Measurements from ENCODE around the gene RHNO1. TPM values are rescaled to one million over a fixed set of nuclear protein-coding genes. Genes with fewer than 3 reads are reported as not detected.

The RHNO1 gene
- total RNA-seq, 1 donor from 2014 or later = 3.6 TPM

DNA sequence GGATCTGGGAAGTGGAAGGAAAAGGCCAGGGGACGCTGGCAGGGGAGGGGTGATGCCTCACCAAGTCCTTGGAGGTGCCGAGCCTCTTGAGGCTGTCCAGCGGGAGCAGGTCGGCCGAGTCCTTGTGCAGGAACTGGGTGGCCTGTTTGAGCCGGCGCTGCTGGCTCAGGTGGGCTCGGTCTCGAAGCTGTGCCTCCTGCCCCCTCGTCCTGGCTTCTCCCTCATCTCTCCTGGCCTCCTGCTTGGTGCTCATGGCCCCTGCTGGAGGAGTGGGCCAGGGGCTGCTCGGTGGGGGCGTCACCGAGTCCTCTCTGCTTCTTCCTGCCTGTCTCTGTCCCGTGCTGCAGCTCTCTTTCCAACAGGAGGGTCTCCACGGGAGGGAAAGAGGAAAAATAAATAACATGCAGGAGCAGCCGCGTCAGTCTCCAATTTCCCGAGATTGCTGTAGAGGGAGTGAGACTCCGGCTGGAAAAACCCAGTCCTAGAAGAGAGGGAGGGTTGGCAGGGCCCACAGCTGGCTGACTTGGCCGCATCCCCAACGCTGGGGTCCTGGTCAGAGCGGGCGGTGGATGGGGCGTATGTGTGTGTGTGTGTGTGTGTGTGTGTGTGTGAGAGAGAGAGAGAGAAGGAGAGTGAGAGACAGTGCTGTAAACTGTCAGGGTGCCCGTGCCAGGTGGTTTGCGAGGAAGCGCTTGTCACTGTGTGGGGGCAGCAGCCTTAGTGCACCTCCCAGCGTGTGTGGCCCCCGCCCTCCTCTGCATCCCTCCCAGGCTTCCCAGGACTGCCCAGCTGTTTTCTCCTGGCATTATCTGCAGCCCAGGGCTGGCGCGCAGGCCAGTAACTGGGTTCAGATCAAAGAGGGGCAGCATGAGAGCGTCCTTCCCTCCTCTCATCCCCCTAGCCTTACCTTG is 42.2 kb upstream of the RHNO1 start, which contains the start of gene NRIP2:
NRIP2 (minus strand) TSS at position 455 of the 911 bp plus-strand sequence; CDS start at position 403, 52 bp downstream.
- peak within 1 kb of the TSS; percentile 55 for H3K27ac ChIP-seq (replicated peaks)
- intact Hi-C loops (cut with micrococcal nuclease) = no loop called here
- peaks cover 22% of the 10 kb centered on the region for H3K4me1 ChIP-seq
- H3K27me3 ChIP-seq (ENCODE audit: low read depth) = peaks cover 11% of the 10 kb centered on the region
- H3K4me3 ChIP-seq = peak within 1 kb of the TSS; percentile 56
- TF ChIP-seq, protein P1, sequence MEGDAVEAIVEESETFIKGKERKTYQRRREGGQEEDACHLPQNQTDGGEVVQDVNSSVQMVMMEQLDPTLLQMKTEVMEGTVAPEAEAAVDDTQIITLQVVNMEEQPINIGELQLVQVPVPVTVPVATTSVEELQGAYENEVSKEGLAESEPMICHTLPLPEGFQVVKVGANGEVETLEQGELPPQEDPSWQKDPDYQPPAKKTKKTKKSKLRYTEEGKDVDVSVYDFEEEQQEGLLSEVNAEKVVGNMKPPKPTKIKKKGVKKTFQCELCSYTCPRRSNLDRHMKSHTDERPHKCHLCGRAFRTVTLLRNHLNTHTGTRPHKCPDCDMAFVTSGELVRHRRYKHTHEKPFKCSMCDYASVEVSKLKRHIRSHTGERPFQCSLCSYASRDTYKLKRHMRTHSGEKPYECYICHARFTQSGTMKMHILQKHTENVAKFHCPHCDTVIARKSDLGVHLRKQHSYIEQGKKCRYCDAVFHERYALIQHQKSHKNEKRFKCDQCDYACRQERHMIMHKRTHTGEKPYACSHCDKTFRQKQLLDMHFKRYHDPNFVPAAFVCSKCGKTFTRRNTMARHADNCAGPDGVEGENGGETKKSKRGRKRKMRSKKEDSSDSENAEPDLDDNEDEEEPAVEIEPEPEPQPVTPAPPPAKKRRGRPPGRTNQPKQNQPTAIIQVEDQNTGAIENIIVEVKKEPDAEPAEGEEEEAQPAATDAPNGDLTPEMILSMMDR (IDR thresholded peaks at IDR 0.05; ENCODE audit: borderline replicate concordance) = peak; percentile 13
- H3K36me3 ChIP-seq = peaks cover 35% of the 10 kb centered on the region
- no peaks in the 10 kb centered on the region for H3K9me3 ChIP-seq (replicated peaks)
- DNase-seq = no peak

DNA sequence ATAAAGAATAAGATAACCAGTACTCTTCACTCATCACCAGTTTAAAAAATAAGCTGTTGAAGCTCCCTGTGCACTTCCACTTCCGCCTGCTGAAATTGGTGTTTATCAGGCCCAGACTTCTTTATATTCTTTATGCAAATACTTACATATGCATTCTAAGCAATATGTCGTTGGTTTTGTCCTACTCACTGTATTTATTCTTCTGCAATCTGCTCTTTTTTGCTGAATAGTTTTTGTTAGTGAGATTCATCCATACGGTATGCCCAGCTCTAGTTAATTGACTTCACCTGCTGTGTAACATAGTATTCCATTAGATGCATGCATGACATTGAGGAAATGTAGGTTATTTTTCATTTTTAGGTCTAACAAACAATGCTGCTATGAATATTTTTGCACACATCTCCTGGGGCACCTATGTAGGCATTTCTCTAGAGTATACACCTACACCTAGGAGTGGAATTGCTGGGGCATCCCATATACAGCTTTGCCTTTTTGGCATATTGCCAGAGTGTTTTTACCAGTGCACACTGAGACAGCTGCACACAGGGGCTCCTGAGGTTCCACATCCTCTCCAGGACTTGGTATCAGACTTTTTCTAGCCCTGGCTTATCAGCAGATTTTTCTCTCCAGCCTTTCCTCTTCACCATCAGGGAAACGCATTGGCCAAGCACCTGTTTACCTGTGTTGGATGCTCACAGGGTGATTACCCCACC is 41.2 kb upstream of the RHNO1 start:
- Histone ChIP-seq H3K27ac (replicated peaks) (no peak overlapping the region), H3K9me3 (replicated peaks) (no peaks in the 10 kb centered on the region), H3K27me3 (ENCODE audit: low read depth) (peaks cover 11% of the 10 kb centered on the region), H3K4me3 (no peak overlapping the region), H3K4me1 (peaks cover 22% of the 10 kb centered on the region), H3K36me3 (peaks cover 25% of the 10 kb centered on the region)
- TF ChIP-seq, protein P1 (IDR thresholded peaks at IDR 0.05; ENCODE audit: borderline replicate concordance) = no peak
- intact Hi-C loops (cut with micrococcal nuclease) = no loop called here
- DNase-seq = no peak

DNA sequence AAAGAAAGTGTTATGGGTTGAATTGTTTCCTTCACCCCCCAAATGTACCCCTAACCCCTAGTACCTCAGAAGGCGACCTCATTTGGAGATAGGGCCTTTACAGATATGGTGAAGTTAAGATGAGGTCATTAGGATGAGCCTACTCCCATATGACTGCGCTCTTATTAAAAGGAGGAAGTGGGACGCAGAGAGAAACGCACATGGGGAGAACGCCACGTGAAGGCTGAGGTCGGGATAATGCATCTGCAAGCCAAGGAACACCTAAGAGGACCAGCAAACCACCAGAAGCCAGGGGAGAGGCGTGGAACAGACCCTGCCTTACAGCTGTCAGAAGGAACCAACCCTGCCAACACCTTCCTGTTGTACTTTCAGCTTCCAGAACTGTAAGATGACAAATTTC is 40.4 kb upstream of the RHNO1 start:
- TF ChIP-seq, protein P1 (IDR thresholded peaks at IDR 0.05; ENCODE audit: borderline replicate concordance) = no peak
- no peak overlapping the region for H3K27ac ChIP-seq (replicated peaks)
- DNase-seq = no peak
- H3K4me3 ChIP-seq = no peak overlapping the region
- peaks cover 18% of the 10 kb centered on the region for H3K36me3 ChIP-seq
- H3K9me3 ChIP-seq (replicated peaks) = no peaks in the 10 kb centered on the region
- peaks cover 28% of the 10 kb centered on the region for H3K4me1 ChIP-seq
- peaks cover 11% of the 10 kb centered on the region for H3K27me3 ChIP-seq (ENCODE audit: low read depth)
- intact Hi-C loops (cut with micrococcal nuclease) = no loop called here

DNA sequence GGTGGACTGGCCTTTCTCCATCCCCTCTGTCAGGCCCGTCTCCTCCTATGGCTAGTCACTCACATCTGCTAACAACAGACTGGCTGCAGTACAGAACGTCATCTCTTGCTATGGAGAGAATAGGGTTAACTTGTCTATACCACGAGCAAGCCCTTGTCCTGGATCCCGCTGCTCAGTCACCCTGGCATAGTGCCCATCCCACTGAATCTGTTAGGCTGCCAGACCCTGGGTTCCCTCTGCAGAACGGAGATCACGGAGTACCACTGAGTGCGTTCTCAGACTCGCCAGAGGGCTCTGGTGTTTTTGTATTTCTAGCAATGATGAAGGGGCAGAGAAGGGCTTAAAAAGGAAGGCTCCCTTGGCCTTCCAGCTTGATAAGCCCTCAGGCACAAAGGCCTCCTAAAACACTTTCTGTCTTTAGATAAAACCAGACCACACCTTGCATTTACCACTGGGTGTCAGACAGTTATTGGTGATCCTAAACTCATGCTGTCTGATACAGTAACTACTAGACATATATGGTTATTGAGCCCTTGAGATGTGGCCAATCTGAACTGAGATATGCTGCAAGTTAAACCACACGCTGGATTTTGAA is 35.9 kb upstream of the RHNO1 start:
- intact Hi-C loops (cut with micrococcal nuclease) = no loop called here
- TF ChIP-seq, protein P1 (IDR thresholded peaks at IDR 0.05; ENCODE audit: borderline replicate concordance) = no peak
- H3K27me3 ChIP-seq (ENCODE audit: low read depth) = peaks cover 4% of the 10 kb centered on the region
- peaks cover 10% of the 10 kb centered on the region for H3K36me3 ChIP-seq
- DNase-seq = no peak
- no peak overlapping the region for H3K27ac ChIP-seq (replicated peaks)
- H3K9me3 ChIP-seq (replicated peaks) = no peaks in the 10 kb centered on the region
- peaks cover 17% of the 10 kb centered on the region for H3K4me1 ChIP-seq
- H3K4me3 ChIP-seq = no peak overlapping the region

DNA sequence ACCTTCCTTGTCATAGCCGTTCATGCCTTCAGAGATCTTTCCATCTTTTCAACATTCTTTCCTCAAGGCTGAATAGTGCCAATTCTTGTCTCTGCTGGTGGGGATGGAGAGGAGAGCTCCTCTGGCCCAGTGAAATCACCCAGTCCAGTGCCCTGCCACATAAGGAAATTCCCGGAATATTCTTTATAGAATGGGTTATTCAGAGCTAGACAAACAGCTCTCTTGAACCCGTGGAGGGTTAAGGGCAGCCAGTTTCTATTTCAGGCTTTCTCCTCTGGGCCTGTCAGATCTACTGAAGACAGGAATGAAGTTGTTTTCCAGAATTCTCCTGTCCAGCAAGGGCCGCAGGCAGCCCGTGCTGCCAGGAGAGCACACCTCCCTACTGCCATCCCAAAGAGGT is 34.1 kb upstream of the RHNO1 start:
- no peak overlapping the region for H3K4me3 ChIP-seq
- H3K9me3 ChIP-seq (replicated peaks) = no peaks in the 10 kb centered on the region
- intact Hi-C loops (cut with micrococcal nuclease) = no loop called here
- TF ChIP-seq, protein P1 (IDR thresholded peaks at IDR 0.05; ENCODE audit: borderline replicate concordance) = no peak
- peaks cover 10% of the 10 kb centered on the region for H3K36me3 ChIP-seq
- DNase-seq = no peak
- H3K27ac ChIP-seq (replicated peaks) = peak overlapping the region; percentile 17
- no peaks in the 10 kb centered on the region for H3K27me3 ChIP-seq (ENCODE audit: low read depth)
- peaks cover 17% of the 10 kb centered on the region for H3K4me1 ChIP-seq

Measured in left ventricle myocardium inferior (tissue), 1 donor.